B cell (primary cell): ENCODE results near the gene CAMTA2. TPM values are rescaled to one million over a fixed set of nuclear protein-coding genes. Genes with fewer than 3 reads are reported as not detected.

Experiments
- ATAC-seq: fragments of 200-7000 bp; cut with Tn5 transposase; one replicate; pipeline ENCODE4 v1.10.0; 2021; ENCODE audit warnings: low read depth, mild to moderate bottlenecking, moderate number of reproducible peaks, moderate library complexity
- CTCF ChIA-PET: fragments of 350-600 bp; sonication (Branson Sonifier 250); formaldehyde crosslinking; loops from one replicate; lab custom pipeline; 2021; ENCODE audit warnings: antibody characterized with exemption, inconsistent platforms; lab: Charles Lee
- POLR2A ChIA-PET: fragments of 350-600 bp; sonication (Branson Sonifier 250); formaldehyde crosslinking; loops from one replicate; lab custom pipeline; 2021; ENCODE audit warnings: antibody characterized with exemption; lab: Charles Lee
- DNase-seq: peaks from one replicate; pipeline ENCODE4 v3.0.0; 2013
- H2AFZ ChIP-seq: 2 replicates; pipeline ENCODE4 v1.6.1; 2012; ENCODE audit warnings: mild to moderate bottlenecking, low read depth, low read length; ENCODE audit not compliant: insufficient read depth, poor library complexity, severe bottlenecking
- H3K27ac ChIP-seq, 2 donors: 1 replicate in 1 of 2; 2 replicates in 1 of 2; pipeline ENCODE4 v1.5.1; 2012 to 2013; ENCODE audit warnings: low read length in 2 of 2, mild to moderate bottlenecking in 2 of 2, moderate library complexity in 1 of 2
- H3K27me3 ChIP-seq, 4 experiments: fragments of 200-600 bp in 1 of 4; sonication (generic) in 1 of 4; replicated peaks in 1 of 4; 1 replicate in 2 of 4; 2 replicates in 2 of 4; pipeline versions ENCODE4 v1.6.1 to v1.7.0; 2013 to 2016; ENCODE audit warnings: low read length in 3 of 4, mild to moderate bottlenecking in 2 of 4, mixed read lengths in 1 of 4, moderate library complexity in 1 of 4; ENCODE audit not compliant: insufficient read depth in 4 of 4, control insufficient read depth in 3 of 4; ENCODE audit errors: control extremely low read depth in 1 of 4
- H3K36me3 ChIP-seq, 2 experiments: replicated peaks in 1 of 2; 1 replicate in 1 of 2; 2 replicates in 1 of 2; pipeline versions ENCODE4 v1.6.1 to v1.7.1; 2013; ENCODE audit warnings: low read length in 1 of 2; ENCODE audit not compliant: insufficient read depth in 2 of 2, control insufficient read depth in 1 of 2; ENCODE audit errors: control extremely low read depth in 1 of 2, extremely low read depth in 1 of 2
- H3K4me1 ChIP-seq, 2 donors: fragments of 200-600 bp in 1 of 2; sonication (generic) in 1 of 2; 1 replicate in 1 of 2; 2 replicates in 1 of 2; pipeline versions ENCODE4 v1.5.1 to v1.6.1; 2013 to 2017; ENCODE audit warnings: low read length in 2 of 2; ENCODE audit not compliant: control insufficient read depth in 2 of 2, insufficient read depth in 2 of 2
- H3K4me2 ChIP-seq: replicated peaks from 2 replicates; pipeline ENCODE3; 2012; ENCODE audit warnings: mild to moderate bottlenecking, low read depth, low read length; ENCODE audit not compliant: poor library complexity, severe bottlenecking
- H3K4me3 ChIP-seq, 5 experiments: fragments of 200-600 bp in 1 of 5; sonication (generic) in 1 of 5; 1 replicate in 3 of 5; 2 replicates in 2 of 5; pipeline versions ENCODE4 v1.5.1 to v1.7.0; 2011 to 2016; ENCODE audit warnings: low read length in 4 of 5, mild to moderate bottlenecking in 4 of 5, low read depth in 2 of 5, control low read depth in 1 of 5, moderate library complexity in 1 of 5; ENCODE audit not compliant: insufficient read depth in 1 of 5; ENCODE audit errors: control extremely low read depth in 1 of 5, extremely low read depth in 1 of 5
- H3K79me2 ChIP-seq: fragments of 200-600 bp; sonication (generic); one replicate; pipeline ENCODE4 v1.6.0; 2016; ENCODE audit warnings: low read length; ENCODE audit not compliant: control insufficient read depth, insufficient read depth
- H3K9ac ChIP-seq: fragments of 200-600 bp; sonication (generic); 2 replicates; pipeline ENCODE4 v1.6.1; 2017; ENCODE audit warnings: mild to moderate bottlenecking, low read length, moderate library complexity
- H3K9me3 ChIP-seq, 3 donors: one replicate each; pipeline versions ENCODE4 v1.6.1 to v1.7.1; 2013; ENCODE audit warnings: low read length in 2 of 3; ENCODE audit not compliant: control insufficient read depth in 2 of 3, insufficient read depth in 1 of 3; ENCODE audit errors: control extremely low read depth in 1 of 3
- H4K20me1 ChIP-seq: 2 replicates; pipeline ENCODE4 v1.6.0; 2012; ENCODE audit warnings: mild to moderate bottlenecking, low read length; ENCODE audit not compliant: insufficient read depth, control insufficient read depth, poor library complexity, severe bottlenecking
- H3K27ac Mint-ChIP-seq: one replicate; pipeline ENCODE4 v1.8.0; 2021; ENCODE audit warnings: mixed read lengths
- H3K27me3 Mint-ChIP-seq: one replicate; pipeline ENCODE4 v1.8.0; 2021; ENCODE audit warnings: mixed read lengths
- H3K4me1 Mint-ChIP-seq: one replicate; pipeline ENCODE4 v1.8.0; 2021; ENCODE audit warnings: mixed read lengths
- H3K4me3 Mint-ChIP-seq: one replicate; pipeline ENCODE4 v1.8.0; 2021; ENCODE audit warnings: mixed read lengths
- H3K9me3 Mint-ChIP-seq: one replicate; pipeline ENCODE4 v1.8.0; 2022; ENCODE audit warnings: mixed read lengths; ENCODE audit not compliant: insufficient read depth
- EZH2 ChIP-seq: IDR thresholded peaks from 2 replicates; pipeline ENCODE4 v1.6.1; 2012; ENCODE audit warnings: borderline replicate concordance, low read depth, mild to moderate bottlenecking, moderate library complexity, low read length; ENCODE audit not compliant: insufficient read depth, poor library complexity, severe bottlenecking
- WGBS: methylation state at CpG from one replicate; pipeline ENCODE4 v1.1.5; 2013; ENCODE audit warnings: missing lambda C conversion rate; ENCODE audit not compliant: insufficient coverage; 5-methylcytosine and 5-hydroxymethylcytosine counted together
- intact Hi-C: fragments of 100-400 bp; cut with micrococcal nuclease; formaldehyde crosslinking; loops from one replicate; pipeline ENCODE4 v1.10.0; 2022
- polyA plus RNA-seq: library from polyadenylated mRNA; depleted of rRNA; stranded (reverse); fragments of >200 nt; gene quantifications from 2 replicates; pipeline ENCODE4 v1.2.3, GENCODE V29; 2012
- small RNA-seq: library from RNA; depleted of rRNA; stranded (forward); fragments of <200 nt; gene quantifications from one replicate; pipeline ENCODE3, GENCODE V24; 2012; ENCODE audit warnings: low replicate concordance, low read depth; ENCODE audit not compliant: insufficient read length
- total RNA-seq, 2 donors: library from RNA; stranded (reverse); fragments of 120-200 nt in 1 of 2; gene quantifications; 1 replicate in 1 of 2; 2 replicates in 1 of 2; pipeline versions ENCODE4 v1.2.3 to v1.2.4, GENCODE V29; 2013 to 2022
- TF ChIP-seq, protein P1 (sequence below): fragments of 200-600 bp; IDR thresholded peaks from one replicate; pipeline ENCODE4 v1.8.0; 2022; ENCODE audit warnings: antibody characterized with exemption, mild to moderate bottlenecking

Gene CAMTA2
- total and polyA plus RNA-seq, 2 donors (not counting 1 experiment from before 2014, with no cell fraction given) = 48.3 to 57.9 TPM

DNA sequence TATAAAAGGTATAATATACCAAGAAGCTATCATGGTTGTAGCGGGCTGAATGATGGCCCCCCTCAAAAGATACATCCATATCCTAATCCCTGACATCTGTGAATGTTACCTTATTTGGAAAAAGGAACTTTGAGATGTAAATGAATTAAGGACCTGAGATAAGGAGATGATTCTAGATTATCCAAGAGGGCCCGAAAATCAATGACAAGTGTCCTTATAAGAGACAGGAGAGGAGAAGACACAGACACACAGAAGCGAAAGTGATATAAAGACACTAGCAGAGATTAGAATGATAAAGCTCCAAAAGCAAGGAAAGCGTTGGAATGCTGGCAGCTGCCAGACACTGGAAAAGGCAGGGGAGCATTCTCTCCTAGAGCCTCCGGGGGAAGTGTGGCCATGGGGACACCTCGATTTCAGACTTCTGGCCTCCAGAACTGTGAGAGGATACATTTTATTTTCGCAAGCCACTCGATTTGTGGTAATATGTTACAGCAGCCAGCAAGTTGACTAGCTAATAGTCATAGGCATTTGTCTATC is 67.9 kb downstream of the CAMTA2 start:
- H3K27me3 ChIP-seq = no peaks in the 10 kb centered on the region
- CTCF ChIA-PET = interaction anchor here (0.7 kb wide), 2 partner anchors 20 to 28 kb away, joined by 3 to 9 read pairs; partner anchors contain the start of gene C17orf107
- Mint-ChIP-seq H3K4me3 (no peak overlapping the region), H3K27me3 (no peaks in the 10 kb centered on the region), H3K27ac (no peak overlapping the region), H3K9me3 (no peaks in the 10 kb centered on the region), H3K4me1 (no peaks in the 10 kb centered on the region)
- 89% methylated on average over 4 of the region's 8 CpGs for WGBS
- no peak for TF ChIP-seq EZH2
- TF ChIP-seq, protein P1, sequence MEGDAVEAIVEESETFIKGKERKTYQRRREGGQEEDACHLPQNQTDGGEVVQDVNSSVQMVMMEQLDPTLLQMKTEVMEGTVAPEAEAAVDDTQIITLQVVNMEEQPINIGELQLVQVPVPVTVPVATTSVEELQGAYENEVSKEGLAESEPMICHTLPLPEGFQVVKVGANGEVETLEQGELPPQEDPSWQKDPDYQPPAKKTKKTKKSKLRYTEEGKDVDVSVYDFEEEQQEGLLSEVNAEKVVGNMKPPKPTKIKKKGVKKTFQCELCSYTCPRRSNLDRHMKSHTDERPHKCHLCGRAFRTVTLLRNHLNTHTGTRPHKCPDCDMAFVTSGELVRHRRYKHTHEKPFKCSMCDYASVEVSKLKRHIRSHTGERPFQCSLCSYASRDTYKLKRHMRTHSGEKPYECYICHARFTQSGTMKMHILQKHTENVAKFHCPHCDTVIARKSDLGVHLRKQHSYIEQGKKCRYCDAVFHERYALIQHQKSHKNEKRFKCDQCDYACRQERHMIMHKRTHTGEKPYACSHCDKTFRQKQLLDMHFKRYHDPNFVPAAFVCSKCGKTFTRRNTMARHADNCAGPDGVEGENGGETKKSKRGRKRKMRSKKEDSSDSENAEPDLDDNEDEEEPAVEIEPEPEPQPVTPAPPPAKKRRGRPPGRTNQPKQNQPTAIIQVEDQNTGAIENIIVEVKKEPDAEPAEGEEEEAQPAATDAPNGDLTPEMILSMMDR = no peak
- H3K9me3 ChIP-seq = no peaks in the 10 kb centered on the region
- H3K79me2 ChIP-seq = no peaks in the 10 kb centered on the region
- no peaks in the 10 kb centered on the region for H3K36me3 ChIP-seq
- POLR2A ChIA-PET = no interaction called here
- H4K20me1 ChIP-seq = no peaks in the 10 kb centered on the region
- H3K27ac ChIP-seq = no peak overlapping the region
- ATAC-seq (no peak), DNase-seq (no peak)
- H2AFZ ChIP-seq = no peak overlapping the region
- H3K9ac ChIP-seq = no peak overlapping the region
- H3K4me2 ChIP-seq = no peak overlapping the region
- H3K4me1 ChIP-seq = no peaks in the 10 kb centered on the region
- intact Hi-C loops = no loop called here
- no peak overlapping the region for H3K4me3 ChIP-seq

Small RNA genes lying within 50 kb of the gene (small RNA-seq; reads per million reads assigned to genes)
- gene MIR6864 = not detected
- gene MIR6865 = not detected

Other genes starting within 250 kb of the CAMTA2 start
- 2.1 and 2.5 TPM in 2 replicates for gene ZMYND15, start 247.8 kb downstream of the CAMTA2 start, total RNA-seq
- gene ZMYND15, start 247.8 kb downstream of the CAMTA2 start, polyA plus RNA-seq = 0.72 and 0.82 TPM in 2 replicates
- gene CXCL16, start 247.7 kb downstream of the CAMTA2 start, total RNA-seq = 19.3 and 22.0 TPM in 2 replicates
- gene CXCL16, start 247.7 kb downstream of the CAMTA2 start, polyA plus RNA-seq = 10.9 and 13.8 TPM in 2 replicates
- not detected in 2 replicates for gene TM4SF5, start 215.8 kb downstream of the CAMTA2 start, total RNA-seq
- gene TM4SF5, start 215.8 kb downstream of the CAMTA2 start, polyA plus RNA-seq = not detected in 2 replicates
- gene VMO1, start 201.3 kb downstream of the CAMTA2 start, total RNA-seq = not detected in 2 replicates
- 0.57 TPM in 1 of 2 replicates, not detected in the other for gene VMO1, start 201.3 kb downstream of the CAMTA2 start, polyA plus RNA-seq
- not detected in 2 replicates for gene GLTPD2, start 198.7 kb downstream of the CAMTA2 start, total RNA-seq
- gene GLTPD2, start 198.7 kb downstream of the CAMTA2 start, polyA plus RNA-seq = not detected in 2 replicates
- 55.7 and 56.0 TPM in 2 replicates for gene PSMB6, start 191.5 kb downstream of the CAMTA2 start, total RNA-seq
- gene PSMB6, start 191.5 kb downstream of the CAMTA2 start, polyA plus RNA-seq = 65.2 and 73.2 TPM in 2 replicates
- 69.2 and 72.1 TPM in 2 replicates for gene PLD2, start 180.5 kb downstream of the CAMTA2 start, total RNA-seq
- gene PLD2, start 180.5 kb downstream of the CAMTA2 start, polyA plus RNA-seq = 53.1 and 54.5 TPM in 2 replicates
- gene MINK1, start 154.3 kb downstream of the CAMTA2 start, total RNA-seq = 108 and 109 TPM in 2 replicates
- gene MINK1, start 154.3 kb downstream of the CAMTA2 start, polyA plus RNA-seq = 160 and 190 TPM in 2 replicates
- 2.5 and 3.9 TPM in 2 replicates for gene C17orf107, start 88.1 kb downstream of the CAMTA2 start, total RNA-seq
- gene C17orf107, start 88.1 kb downstream of the CAMTA2 start, polyA plus RNA-seq = 4.6 and 9.4 TPM in 2 replicates
- 0.99 and 1.0 TPM in 2 replicates for gene CHRNE, start 84.6 kb downstream of the CAMTA2 start, total RNA-seq
- 3.0 and 4.7 TPM in 2 replicates for gene CHRNE, start 84.6 kb downstream of the CAMTA2 start, polyA plus RNA-seq
- gene GP1BA, start 55.4 kb downstream of the CAMTA2 start, total RNA-seq = not detected in 2 replicates
- 0.06 and 0.07 TPM in 2 replicates for gene GP1BA, start 55.4 kb downstream of the CAMTA2 start, polyA plus RNA-seq
- 32.3 and 42.7 TPM in 2 replicates for gene SLC25A11, start 47.6 kb downstream of the CAMTA2 start, total RNA-seq
- gene SLC25A11, start 47.6 kb downstream of the CAMTA2 start, polyA plus RNA-seq = 26.1 and 44.4 TPM in 2 replicates
- 131 and 143 TPM in 2 replicates for gene RNF167, start 47.4 kb downstream of the CAMTA2 start, total RNA-seq
- gene RNF167, start 47.4 kb downstream of the CAMTA2 start, polyA plus RNA-seq = 114 and 186 TPM in 2 replicates
- gene PFN1, start 39.1 kb downstream of the CAMTA2 start, total RNA-seq = 307 and 330 TPM in 2 replicates
- 609 and 618 TPM in 2 replicates for gene PFN1, start 39.1 kb downstream of the CAMTA2 start, polyA plus RNA-seq
- gene ENO3, start 36.6 kb downstream of the CAMTA2 start, total RNA-seq = 32.5 and 34.8 TPM in 2 replicates
- gene ENO3, start 36.6 kb downstream of the CAMTA2 start, polyA plus RNA-seq = 35.4 and 50.1 TPM in 2 replicates
- 52.5 and 53.6 TPM in 2 replicates for gene SPAG7, start 19.9 kb downstream of the CAMTA2 start, total RNA-seq
- gene SPAG7, start 19.9 kb downstream of the CAMTA2 start, polyA plus RNA-seq = 43.4 and 46.9 TPM in 2 replicates
- gene INCA1, start 9.8 kb upstream of the CAMTA2 start, total RNA-seq = 0.30 and 0.51 TPM in 2 replicates
- gene INCA1, start 9.8 kb upstream of the CAMTA2 start, polyA plus RNA-seq = 0.45 and 0.60 TPM in 2 replicates
- gene KIF1C, start 10.3 kb upstream of the CAMTA2 start, total RNA-seq = 29.6 and 41.5 TPM in 2 replicates
- 2.9 and 5.7 TPM in 2 replicates for gene KIF1C, start 10.3 kb upstream of the CAMTA2 start, polyA plus RNA-seq
- gene SLC52A1, start 47.8 kb upstream of the CAMTA2 start, total RNA-seq = not detected in 2 replicates
- gene SLC52A1, start 47.8 kb upstream of the CAMTA2 start, polyA plus RNA-seq = not detected in 2 replicates
- gene ZFP3, start 90.8 kb upstream of the CAMTA2 start, total RNA-seq = 15.8 and 16.2 TPM in 2 replicates
- 3.2 and 5.1 TPM in 2 replicates for gene ZFP3, start 90.8 kb upstream of the CAMTA2 start, polyA plus RNA-seq
- 17.4 and 19.3 TPM in 2 replicates for gene ZNF232, start 124.2 kb upstream of the CAMTA2 start, total RNA-seq
- gene ZNF232, start 124.2 kb upstream of the CAMTA2 start, polyA plus RNA-seq = 9.9 and 10.2 TPM in 2 replicates
- 0.47 and 0.61 TPM in 2 replicates for gene USP6, start 128.4 kb upstream of the CAMTA2 start, total RNA-seq
- gene USP6, start 128.4 kb upstream of the CAMTA2 start, polyA plus RNA-seq = 0.14 and 0.36 TPM in 2 replicates
- gene ZNF594, start 204.2 kb upstream of the CAMTA2 start, total RNA-seq = 36.2 and 38.9 TPM in 2 replicates
- gene ZNF594, start 204.2 kb upstream of the CAMTA2 start, polyA plus RNA-seq = 4.9 and 5.9 TPM in 2 replicates
- 87.3 and 87.4 TPM in 2 replicates for gene SCIMP, start 247.2 kb upstream of the CAMTA2 start, total RNA-seq
- 61.7 and 98.5 TPM in 2 replicates for gene SCIMP, start 247.2 kb upstream of the CAMTA2 start, polyA plus RNA-seq